Fibroblast of gingiva (primary cell): ENCODE results near the gene LAMC1.
"Not testable (repeated sequence)": the region's sequence is repeated elsewhere in the genome, so short reads cannot be mapped to it uniquely, and the experiment has no call there.

Source experiments
- DNase-seq: peaks from one replicate; pipeline ENCODE4 v3.0.0-alpha.2; 2011; ENCODE audit warnings: low read depth

Gene LAMC1

GRCh38 chr1:183043872-183044854, 20.9 kb downstream of the LAMC1 start:
- DNase-seq: peak; percentile 73

GRCh38 chr1:183044893-183045649, 21.9 kb downstream of the LAMC1 start:
- no peak for DNase-seq

GRCh38 chr1:183048087-183049085, 25.2 kb downstream of the LAMC1 start:
- DNase-seq: no peak

GRCh38 chr1:183051546-183051945, 28.3 kb downstream of the LAMC1 start:
- DNase-seq: no peak

- DNase-seq: no peak
These were observed 29.6 kb downstream of the LAMC1 start for GRCh38 chr1:183052861-183053260.

GRCh38 chr1:183058851-183059502, 35.8 kb downstream of the LAMC1 start:
- DNase-seq: no peak

GRCh38 chr1:183061194-183061593, 38.0 kb downstream of the LAMC1 start:
- peak; percentile 51 for DNase-seq

- DNase-seq: no peak
These were observed 40.1 kb downstream of the LAMC1 start for GRCh38 chr1:183063349-183063748.

- DNase-seq: no peak
These were observed 42.0 kb downstream of the LAMC1 start for GRCh38 chr1:183065168-183065706.

GRCh38 chr1:183066432-183066831, 43.2 kb downstream of the LAMC1 start:
- not testable (repeated sequence) for DNase-seq

GRCh38 chr1:183069562-183070216, 46.5 kb downstream of the LAMC1 start:
- no peak for DNase-seq

GRCh38 chr1:183070234-183070922, 47.2 kb downstream of the LAMC1 start:
- no peak for DNase-seq

- peak; percentile 30 for DNase-seq
These were observed 47.9 kb downstream of the LAMC1 start for GRCh38 chr1:183070923-183071618.

- not testable (repeated sequence) for DNase-seq
These were observed 49.4 kb downstream of the LAMC1 start for GRCh38 chr1:183072595-183072994.

- DNase-seq: no peak
These were observed 50.1 kb downstream of the LAMC1 start for GRCh38 chr1:183073320-183073719.

- no peak for DNase-seq
These were observed 51.0 kb downstream of the LAMC1 start for GRCh38 chr1:183074215-183074614.

GRCh38 chr1:183075861-183076260, 52.6 kb downstream of the LAMC1 start:
- DNase-seq: peak; percentile 59

- no peak for DNase-seq
These were observed 53.9 kb downstream of the LAMC1 start for GRCh38 chr1:183077097-183077496.
